GM12891 (cell line): ENCODE data around the gene AKT1.
"Not testable (repeated sequence)": the region's sequence is repeated elsewhere in the genome, so short reads cannot be mapped to it uniquely, and the experiment has no call there.

Source experiments
- DNase-seq: peaks from one replicate; pipeline ENCODE4 v3.0.0; 2011; ENCODE audit warnings: low spot score; ENCODE audit not compliant: insufficient read length
- FAIRE-seq: peaks from 2 replicates; lab custom pipeline; 2011; peaks lifted over from hg19 to GRCh38; lab: Jason Lieb, UNC
- PAX5 ChIP-seq: IDR thresholded peaks from 2 replicates; pipeline ENCODE4 v1.6.1; 2011; ENCODE audit warnings: low read length, moderate library complexity, mild to moderate bottlenecking; ENCODE audit not compliant: insufficient read depth, severe bottlenecking
- POLR2A ChIP-seq: IDR thresholded peaks from 2 replicates; pipeline ENCODE4 v1.6.1; 2011; ENCODE audit warnings: low read depth, low read length, control low read depth
- POLR2AphosphoS5 ChIP-seq: IDR thresholded peaks from 2 replicates; pipeline ENCODE4 v1.6.1; 2011; ENCODE audit warnings: low read depth, low read length, control low read depth
- POU2F2 ChIP-seq: IDR thresholded peaks from 2 replicates; pipeline ENCODE4 v1.6.1; 2011; ENCODE audit warnings: low read depth, mild to moderate bottlenecking, control low read depth, low read length, moderate library complexity
- SPI1 ChIP-seq: IDR thresholded peaks from 2 replicates; pipeline ENCODE4 v1.6.1; 2011; ENCODE audit warnings: low read depth, low read length, control low read depth
- TAF1 ChIP-seq: IDR thresholded peaks from 2 replicates; pipeline ENCODE4 v1.6.1; 2011; ENCODE audit warnings: low read depth, low read length, control low read depth

Gene AKT1

GRCh38 chr14:104819361-104819781 lies 23.8 kb upstream of the AKT1 start:
- FAIRE-seq, result no peak
- no peak for TF ChIP-seq POLR2A
- TF ChIP-seq TAF1, result no peak
- DNase-seq, result no peak

- TF ChIP-seq PAX5 (no peak), POU2F2 (no peak), POLR2A (no peak), POLR2AphosphoS5 (no peak), SPI1 (no peak), TAF1 (no peak)
- no peak for FAIRE-seq
- no peak for DNase-seq
Measured at GRCh38 chr14:104818714-104819161, 23.2 kb upstream of the AKT1 start.

DNA sequence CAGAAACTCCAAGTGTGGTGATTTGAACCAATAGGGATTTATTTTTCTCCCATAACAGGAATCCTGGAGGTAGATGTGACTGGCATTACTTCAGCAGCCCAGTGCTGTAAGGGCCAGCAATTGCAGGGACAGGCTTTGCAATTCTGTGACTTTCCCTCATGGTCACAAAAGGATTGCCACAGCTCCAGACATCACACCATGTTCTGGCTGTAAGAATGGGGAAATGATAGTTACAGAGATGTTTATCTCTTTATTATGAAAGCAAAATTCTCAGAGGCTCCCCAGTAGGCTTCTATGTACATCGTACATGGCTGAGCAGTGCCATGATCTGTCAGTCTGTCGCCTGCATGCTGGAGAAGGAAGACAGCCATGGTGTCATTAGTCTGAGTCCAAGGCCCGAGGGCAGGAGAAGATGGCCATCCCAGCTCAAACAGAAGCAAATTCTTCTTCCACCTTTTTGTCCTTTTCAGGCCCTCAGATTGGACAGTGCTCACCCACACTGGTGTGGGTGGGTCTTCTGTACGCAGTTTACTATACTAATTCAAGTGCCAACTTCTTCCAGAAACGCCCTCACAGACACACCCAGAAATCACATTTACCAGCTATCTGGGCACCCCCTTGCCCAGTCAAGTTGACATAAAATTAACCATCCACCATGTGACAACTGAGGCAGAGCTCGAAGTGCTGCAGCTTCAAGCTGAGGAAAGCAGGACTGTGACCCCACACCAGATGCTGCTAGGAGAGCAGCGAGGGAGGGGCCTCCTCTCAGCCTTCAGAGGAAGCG lies 22.6 kb upstream of the AKT1 start:
- FAIRE-seq (no peak), DNase-seq (no peak)
- TF ChIP-seq SPI1, result no peak
- TF ChIP-seq TAF1, result no peak
- no peak for TF ChIP-seq POU2F2
- no peak for TF ChIP-seq POLR2A
- no peak for TF ChIP-seq POLR2AphosphoS5
- no peak for TF ChIP-seq PAX5

- DNase-seq (no peak), FAIRE-seq (peak; percentile 56)
- no peak for TF ChIP-seq POLR2A
- no peak for TF ChIP-seq POU2F2
- TF ChIP-seq PAX5, result no peak
- TF ChIP-seq SPI1, result no peak
- no peak for TF ChIP-seq TAF1
- TF ChIP-seq POLR2AphosphoS5, result no peak
Measured at GRCh38 chr14:104816616-104816884, 21.0 kb upstream of the AKT1 start.

DNA sequence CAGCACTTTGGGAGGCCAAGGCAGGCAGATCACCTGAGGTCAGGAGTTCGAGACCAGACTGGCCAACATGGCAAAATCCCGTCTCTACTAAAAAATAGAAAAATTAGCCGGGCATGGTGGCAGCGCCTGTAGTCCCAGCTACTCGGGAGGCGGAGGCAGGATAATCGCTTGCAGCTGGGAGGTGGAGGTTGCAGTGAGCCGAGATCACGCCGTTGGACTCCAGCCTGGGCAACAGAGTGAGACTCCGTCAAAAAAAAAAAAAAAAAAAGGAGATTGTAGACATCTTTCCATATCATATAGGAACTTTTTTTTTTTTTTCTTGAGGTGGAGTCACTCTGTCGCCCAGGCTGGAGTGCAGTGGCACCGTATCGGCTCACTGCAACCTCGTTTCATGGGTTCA lies 19.2 kb upstream of the AKT1 start:
- FAIRE-seq, result not testable (repeated sequence)

GRCh38 chr14:104813286-104813685 lies 17.7 kb upstream of the AKT1 start:
- FAIRE-seq (no peak), DNase-seq (no peak)
- TF ChIP-seq POLR2AphosphoS5, result no peak
- TF ChIP-seq PAX5, result no peak
- no peak for TF ChIP-seq POU2F2
- no peak for TF ChIP-seq TAF1
- TF ChIP-seq POLR2A, result no peak
- TF ChIP-seq SPI1, result no peak

More for the DNA sequence above, 19.2 kb upstream of the AKT1 start:
- not testable (repeated sequence) for DNase-seq

GRCh38 chr14:104810316-104810715 lies 14.8 kb upstream of the AKT1 start:
- no peak for DNase-seq
- FAIRE-seq, result no peak
- TF ChIP-seq SPI1 (no peak), POLR2A (no peak), TAF1 (no peak), PAX5 (no peak), POLR2AphosphoS5 (no peak), POU2F2 (no peak)

GRCh38 chr14:104808456-104808855 lies 12.9 kb upstream of the AKT1 start:
- TF ChIP-seq POLR2A, result no peak
- no peak for TF ChIP-seq POU2F2
- no peak for TF ChIP-seq TAF1
- TF ChIP-seq POLR2AphosphoS5, result no peak
- TF ChIP-seq SPI1, result no peak
- no peak for TF ChIP-seq PAX5
- FAIRE-seq (no peak), DNase-seq (no peak)

- TF ChIP-seq TAF1 (no peak), SPI1 (peak; percentile 30; the same call in 1 of the 2 replicates)
- FAIRE-seq (no peak), DNase-seq (no peak)
Measured at GRCh38 chr14:104806625-104807465, 11.3 kb upstream of the AKT1 start.

GRCh38 chr14:104805941-104806624 lies 10.5 kb upstream of the AKT1 start:
- FAIRE-seq, result peak; percentile 61
- DNase-seq, result no peak
- TF ChIP-seq PAX5, result no peak
- no peak for TF ChIP-seq POLR2A
- TF ChIP-seq POLR2AphosphoS5, result no peak
- TF ChIP-seq TAF1, result no peak
- TF ChIP-seq POU2F2, result no peak
- no peak for TF ChIP-seq SPI1
